ENCODE measurements around the gene UGT1A6.
A peak's percentile ranks its signal among the peaks of the same experiment; 100 is the strongest.
"Not testable (repeated sequence)": the region's sequence is repeated elsewhere in the genome, so short reads cannot be mapped to it uniquely, and the experiment has no call there.

The UGT1A6 gene

DNA sequence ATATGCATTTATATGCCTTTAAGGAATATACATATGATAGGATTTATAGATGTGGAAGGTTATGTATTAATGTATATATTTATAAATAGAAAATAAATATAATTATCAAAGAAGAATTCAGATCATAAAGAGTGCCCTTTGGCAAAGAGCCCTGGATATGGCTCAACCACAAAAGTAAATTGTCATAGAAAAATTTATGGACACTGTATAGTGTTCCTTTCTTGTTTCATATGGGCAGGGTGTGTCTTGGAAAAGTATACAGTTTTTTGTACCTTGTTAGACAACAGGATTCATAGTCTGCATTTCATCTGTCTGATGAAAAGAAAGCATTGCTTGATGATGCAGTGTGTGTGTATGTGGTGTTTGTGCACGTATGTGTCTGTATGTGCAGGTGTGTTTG is 8.1 kb upstream of the UGT1A6 start:
- no peak for DNase-seq

GRCh38 chr2:233686928-233687327 is 5.8 kb upstream of the UGT1A6 start:
- DNase-seq: no peak

GRCh38 chr2:233688341-233688740 is 4.3 kb upstream of the UGT1A6 start:
- no peak for DNase-seq

DNA sequence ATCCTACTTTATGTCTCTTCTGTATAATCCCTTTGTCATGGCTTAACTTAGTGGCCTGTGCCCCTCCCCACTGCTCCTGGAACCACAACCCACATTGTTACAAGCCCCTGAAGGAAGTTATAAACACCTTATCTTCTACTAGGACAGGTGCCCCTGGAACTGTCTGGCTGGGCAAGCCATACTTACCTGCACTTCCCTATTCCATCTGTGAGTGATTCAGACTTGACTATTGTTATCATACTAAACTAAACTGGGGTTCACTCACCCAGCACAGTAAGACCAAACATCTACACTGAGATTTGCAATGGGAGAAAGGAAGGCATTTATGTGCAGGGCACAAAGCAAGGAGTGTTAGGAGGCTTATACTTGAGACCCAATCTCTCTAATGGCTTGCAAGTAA is 3.7 kb upstream of the UGT1A6 start:
- no peak for DNase-seq

GRCh38 chr2:233689501-233689900 is 3.2 kb upstream of the UGT1A6 start:
- DNase-seq: no peak

DNA sequence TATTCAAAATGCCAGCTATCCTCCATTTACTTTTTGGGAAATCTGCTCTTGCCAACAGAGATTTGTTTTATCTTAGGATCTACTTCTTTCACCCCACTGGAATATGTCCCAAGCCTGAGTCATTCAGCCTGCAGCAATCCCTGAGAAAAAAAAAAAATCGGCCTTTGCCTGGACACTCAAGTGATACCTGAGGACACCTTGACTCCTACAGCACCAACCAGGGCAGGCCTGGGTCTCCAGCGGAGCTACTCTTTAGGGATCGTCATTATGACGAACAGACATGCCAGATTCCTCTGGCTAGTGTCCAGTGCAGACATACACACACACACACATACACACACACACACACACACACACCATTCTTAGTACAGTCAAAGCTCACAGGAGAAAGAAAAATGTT is 2.2 kb upstream of the UGT1A6 start:
- DNase-seq: no peak

DNA sequence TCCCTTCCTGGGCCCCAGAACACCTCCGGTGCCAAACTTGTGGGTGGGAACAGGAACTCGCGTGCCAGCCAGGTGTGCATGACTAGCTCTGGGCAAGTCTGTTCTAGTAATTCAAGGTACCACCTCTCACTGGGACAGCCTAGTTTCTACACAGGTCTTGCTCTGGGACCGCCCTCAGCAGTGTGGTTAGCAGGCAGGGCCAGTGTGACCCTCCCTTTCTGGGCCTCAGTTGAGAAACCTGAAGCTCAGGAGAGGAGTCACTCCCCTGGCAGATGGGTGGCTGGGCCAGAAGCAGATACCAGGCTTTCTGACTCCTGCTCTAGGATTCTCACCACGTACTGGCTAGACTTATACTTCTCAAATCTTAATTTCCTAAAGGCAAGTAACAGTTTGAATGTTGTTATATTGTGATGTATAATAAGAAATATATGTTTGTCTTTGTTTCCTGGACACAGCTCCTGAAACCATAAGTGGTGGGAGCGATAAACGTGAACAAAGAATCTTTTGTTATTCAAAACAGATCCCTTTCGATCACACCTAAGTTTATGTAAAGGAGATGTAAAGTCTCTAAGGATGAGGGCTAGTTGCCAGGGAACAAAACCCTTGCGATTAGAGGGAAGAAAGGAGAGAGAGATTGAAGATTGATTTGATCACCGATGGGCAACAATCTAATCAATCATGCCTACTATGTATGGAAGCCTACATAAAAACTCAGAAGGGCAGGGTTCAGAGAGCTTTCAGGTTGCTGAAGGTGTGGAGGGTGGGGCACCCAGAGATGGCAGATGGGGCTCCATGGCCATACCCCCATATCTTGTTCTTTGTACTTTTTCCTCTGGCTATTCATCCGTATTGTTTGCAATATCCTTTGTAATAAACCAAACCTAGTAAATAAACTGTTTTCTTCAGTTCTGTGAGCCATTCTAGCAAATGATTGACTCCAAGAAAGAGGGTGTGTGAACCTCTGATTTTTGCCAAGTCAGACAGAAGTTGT is 952 bp upstream of the UGT1A6 start:
- DNase-seq: no peak

DNA sequence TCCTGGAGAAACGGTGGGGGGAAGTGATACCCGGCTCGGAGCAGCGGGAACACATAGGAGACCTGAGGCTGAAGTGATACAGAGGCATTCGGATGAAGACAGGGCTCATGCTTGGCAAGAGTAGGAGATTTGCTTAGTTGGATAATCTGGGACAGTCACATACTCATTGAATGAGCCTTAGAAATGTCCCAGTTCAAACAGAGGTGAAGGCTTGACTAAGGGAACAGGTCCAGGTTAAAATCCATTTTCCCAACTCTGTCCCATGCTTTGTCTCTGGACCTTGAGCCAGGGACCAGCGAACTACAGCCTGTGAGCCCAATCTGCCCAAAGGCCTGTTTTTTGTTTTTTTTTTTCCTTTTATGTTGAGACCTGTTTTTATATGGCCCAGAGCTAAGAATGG is 1.3 kb downstream of the UGT1A6 start:
- no peak for DNase-seq

DNA sequence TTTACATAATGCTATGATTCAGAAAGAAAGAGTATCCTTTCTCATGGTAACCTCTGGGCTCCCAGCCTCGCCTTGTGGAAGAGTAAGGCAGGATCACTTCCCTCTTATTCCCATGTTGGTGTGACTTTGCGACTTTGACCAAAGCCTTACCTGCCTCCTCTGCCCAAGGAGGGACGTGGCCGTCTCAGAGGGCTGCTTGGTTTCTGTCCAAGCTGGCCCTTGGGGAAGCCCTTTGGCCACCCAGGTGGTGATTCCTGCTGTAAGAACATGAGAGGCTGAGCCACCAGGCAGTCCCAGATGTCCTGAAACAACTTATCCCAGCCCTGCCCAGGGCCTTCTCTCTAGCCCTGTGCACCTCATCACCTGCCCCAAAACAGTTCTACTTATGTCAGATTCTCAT is 6.0 kb downstream of the UGT1A6 start:
- no peak for DNase-seq

- no peak for DNase-seq
Observed at GRCh38 chr2:233699424-233700027, 6.8 kb downstream of the UGT1A6 start.

- DNase-seq: no peak
Observed at GRCh38 chr2:233700028-233700635, 7.4 kb downstream of the UGT1A6 start.

- not testable (repeated sequence) for DNase-seq
Observed at GRCh38 chr2:233700842-233701241, 8.2 kb downstream of the UGT1A6 start.

GRCh38 chr2:233702238-233702637 is 9.5 kb downstream of the UGT1A6 start:
- no peak for DNase-seq

DNA sequence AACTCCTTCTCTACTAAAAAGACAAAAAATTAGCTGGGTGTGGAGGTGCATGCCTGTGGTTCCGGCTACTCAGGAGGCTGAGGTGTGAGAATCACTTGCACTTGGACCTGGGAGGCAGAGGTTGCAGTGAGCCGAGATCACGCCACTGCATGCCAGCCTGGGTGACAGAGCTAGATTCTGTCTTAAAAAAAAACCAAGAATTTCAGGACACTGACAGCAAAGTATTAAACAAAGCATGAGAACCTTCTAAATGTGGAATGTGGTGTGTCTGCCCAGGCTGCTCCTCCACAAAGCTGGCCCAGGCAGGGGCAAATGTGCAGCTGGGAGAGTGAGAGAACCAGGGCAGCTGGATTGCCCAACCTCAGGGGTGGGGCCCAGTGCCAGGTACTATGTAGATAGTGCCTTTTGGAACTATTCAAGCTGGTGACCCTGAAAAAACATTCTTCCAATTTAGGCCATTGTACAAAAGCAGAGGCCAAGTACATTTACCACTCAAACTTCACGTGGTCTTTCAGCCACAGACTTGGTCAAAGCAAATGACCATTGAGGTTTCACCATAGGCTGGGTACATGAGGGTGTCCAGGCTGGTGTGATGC is 13.3 kb downstream of the UGT1A6 start:
- no peak for DNase-seq

GRCh38 chr2:233706720-233707119 is 14.0 kb downstream of the UGT1A6 start:
- DNase-seq: no peak

GRCh38 chr2:233707940-233708644 is 15.4 kb downstream of the UGT1A6 start:
- no peak for DNase-seq

GRCh38 chr2:233708942-233709341 is 16.3 kb downstream of the UGT1A6 start:
- DNase-seq: no peak

GRCh38 chr2:233711312-233712008 is 18.8 kb downstream of the UGT1A6 start:
- DNase-seq: peak in 50 of 56 donors; percentile 6 to 85 (median 36)

- DNase-seq: no peak
Observed at GRCh38 chr2:233712611-233713261, 20.0 kb downstream of the UGT1A6 start, which contains the start of gene UGT1A5. UGT1A5 (plus strand) TSS chr2:233712907; CDS start chr2:233712992, 85 bp downstream.

DNA sequence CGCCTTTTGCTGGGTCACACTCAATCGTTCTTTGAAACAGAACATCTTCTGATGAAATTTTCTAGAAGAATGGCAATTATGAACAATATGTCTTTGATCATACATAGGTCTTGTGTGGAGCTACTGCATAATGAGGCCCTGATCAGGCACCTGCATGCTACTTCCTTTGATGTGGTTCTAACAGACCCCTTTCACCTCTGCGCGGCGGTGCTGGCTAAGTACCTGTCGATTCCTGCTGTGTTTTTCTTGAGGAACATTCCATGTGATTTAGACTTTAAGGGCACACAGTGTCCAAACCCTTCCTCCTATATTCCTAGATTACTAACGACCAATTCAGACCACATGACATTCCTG is 20.5 kb downstream of the UGT1A6 start:
- DNase-seq: no peak
